Activated B cell treated with CpG ODN at 0.5 μM for 24 hours (primary cell): ENCODE data around the gene SUSD2. TPM values are rescaled to one million over a fixed set of nuclear protein-coding genes. Genes with fewer than 3 reads are reported as not detected.

Experiments used
- ATAC-seq: fragments of 200-7000 bp; cut with Tn5 transposase; one replicate; pipeline ENCODE4 v1.10.0; 2021; ENCODE audit warnings: low read depth, mild to moderate bottlenecking, moderate library complexity
- CTCF ChIA-PET: fragments of 350-600 bp; sonication (Branson Sonifier 250); formaldehyde crosslinking; loops from one replicate; lab custom pipeline; 2021; ENCODE audit warnings: antibody characterized with exemption; lab: Charles Lee
- POLR2A ChIA-PET: fragments of 350-600 bp; sonication (Branson Sonifier 250); formaldehyde crosslinking; loops from one replicate; lab custom pipeline; 2021; ENCODE audit warnings: antibody characterized with exemption; lab: Charles Lee
- DNase-seq: peaks from one replicate; pipeline ENCODE4 v3.0.0; 2022
- H3K27ac Mint-ChIP-seq: one replicate; pipeline ENCODE4 v1.8.0; 2020; ENCODE audit warnings: mixed read lengths
- H3K27me3 Mint-ChIP-seq: one replicate; pipeline ENCODE4 v1.8.0; 2021; ENCODE audit warnings: mixed read lengths
- H3K36me3 Mint-ChIP-seq: one replicate; pipeline ENCODE4 v1.8.0; 2021; ENCODE audit warnings: low read depth, mixed read lengths
- H3K4me1 Mint-ChIP-seq: one replicate; pipeline ENCODE4 v1.8.0; 2021; ENCODE audit warnings: mixed read lengths
- H3K4me3 Mint-ChIP-seq: one replicate; pipeline ENCODE4 v1.8.0; 2020; ENCODE audit warnings: mild to moderate bottlenecking, mixed read lengths
- H3K9me3 Mint-ChIP-seq: one replicate; pipeline ENCODE4 v1.8.0; 2020; ENCODE audit warnings: mixed read lengths
- CTCF ChIP-seq: fragments of 200-600 bp; IDR thresholded peaks from one replicate; pipeline ENCODE4 v1.8.0; 2022; ENCODE audit warnings: antibody characterized with exemption, mild to moderate bottlenecking
- intact Hi-C: fragments of 100-400 bp; cut with micrococcal nuclease; formaldehyde crosslinking; loops from one replicate; pipeline ENCODE4 v1.15.1; 2024
- total RNA-seq: library from RNA; stranded (reverse); gene quantifications from 2 replicates; pipeline ENCODE4 v1.2.3, GENCODE V29; 2022

Gene SUSD2
- total RNA-seq, 1 donor from 2014 or later: 0.93 TPM

DNA sequence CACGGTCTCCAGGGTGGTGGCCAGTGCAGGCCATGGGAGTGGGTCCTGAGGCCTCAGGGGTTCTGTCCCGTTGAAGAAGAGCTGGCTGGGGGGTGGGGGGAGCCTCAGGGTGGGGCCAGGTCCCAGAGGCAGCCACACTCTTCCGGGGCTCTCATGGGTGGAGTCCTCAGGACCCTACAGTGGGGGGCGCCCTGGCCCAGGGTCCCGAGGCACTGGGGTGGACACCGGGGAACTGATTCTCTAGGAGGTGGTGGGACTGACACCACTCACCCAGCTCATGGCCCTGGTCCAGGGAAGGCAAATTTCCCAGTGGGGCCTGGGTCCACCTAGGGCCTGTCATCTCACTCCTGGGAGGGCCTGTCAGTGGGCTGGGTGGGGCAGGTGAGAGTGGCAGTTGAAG, 50.8 kb downstream of the SUSD2 start:
- no peak overlapping the region for H3K27ac Mint-ChIP-seq
- no peak for ATAC-seq
- DNase-seq: no peak
- no peaks in the 10 kb centered on the region for H3K9me3 Mint-ChIP-seq
- TF ChIP-seq CTCF: no peak
- no peaks in the 10 kb centered on the region for H3K4me1 Mint-ChIP-seq
- no peaks in the 10 kb centered on the region for H3K36me3 Mint-ChIP-seq
- ChIA-PET POLR2A (interaction anchor here (1.0 kb wide), 1 partner anchor 75 kb away, joined by 3 read pairs; no protein-coding TSS in a partner anchor), CTCF (interaction anchor here (2.2 kb wide), 1 partner anchor 42 kb away, joined by 9 read pairs; no protein-coding TSS in a partner anchor)
- intact Hi-C loops: no loop called here
- no peak overlapping the region for H3K4me3 Mint-ChIP-seq
- H3K27me3 Mint-ChIP-seq: no peaks in the 10 kb centered on the region

DNA sequence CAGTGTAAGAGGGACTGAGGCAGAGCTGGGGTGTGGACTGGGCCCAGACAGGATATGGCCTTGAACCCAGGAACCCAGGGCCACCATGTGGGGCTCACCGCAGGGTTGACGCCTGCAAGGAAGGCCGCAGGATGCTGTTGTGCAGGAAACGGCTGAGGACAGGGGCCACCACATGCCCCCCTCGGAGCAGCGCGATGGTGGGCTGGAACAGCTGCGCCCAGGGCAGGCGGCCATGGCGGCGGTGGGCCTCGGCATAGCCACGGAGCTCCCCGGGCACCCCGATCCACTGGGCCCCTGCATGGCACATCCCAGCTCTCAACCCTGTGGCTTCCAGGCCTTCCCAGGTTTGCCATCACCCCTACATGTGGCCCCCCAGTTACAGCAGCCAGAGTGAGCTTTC, 51.4 kb downstream of the SUSD2 start:
- H3K9me3 Mint-ChIP-seq: no peaks in the 10 kb centered on the region
- H3K4me1 Mint-ChIP-seq: no peaks in the 10 kb centered on the region
- DNase-seq: no peak
- CTCF ChIA-PET: no interaction called here
- TF ChIP-seq CTCF: no peak
- H3K27ac Mint-ChIP-seq: no peak overlapping the region
- no peak overlapping the region for H3K4me3 Mint-ChIP-seq
- POLR2A ChIA-PET: no interaction called here
- no peak for ATAC-seq
- H3K27me3 Mint-ChIP-seq: no peaks in the 10 kb centered on the region
- no peaks in the 10 kb centered on the region for H3K36me3 Mint-ChIP-seq
- intact Hi-C loops: no loop called here

DNA sequence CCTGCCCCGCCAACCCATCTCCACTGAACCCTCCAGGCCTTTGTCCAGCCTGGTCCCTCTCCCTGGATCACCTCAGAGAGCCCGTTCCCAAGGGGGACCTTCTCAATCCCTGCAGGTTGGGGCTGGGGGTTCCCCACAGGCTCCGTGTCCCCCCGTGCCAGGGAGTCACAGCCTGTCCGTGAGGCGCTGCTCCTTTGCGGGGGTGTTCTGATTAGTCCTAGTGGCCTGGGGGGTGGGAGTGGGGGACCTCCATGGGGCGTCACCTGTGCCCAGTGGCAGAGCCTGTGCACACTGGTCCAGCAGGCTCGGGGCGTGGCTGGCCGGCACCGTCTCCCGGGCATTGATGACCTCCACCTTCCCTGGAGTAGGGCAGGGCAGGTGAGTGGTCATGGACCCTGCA, 51.9 kb downstream of the SUSD2 start:
- H3K27me3 Mint-ChIP-seq: no peaks in the 10 kb centered on the region
- no peak overlapping the region for H3K27ac Mint-ChIP-seq
- intact Hi-C loops: no loop called here
- no peaks in the 10 kb centered on the region for H3K4me1 Mint-ChIP-seq
- DNase-seq: no peak
- H3K9me3 Mint-ChIP-seq: no peaks in the 10 kb centered on the region
- no peak for TF ChIP-seq CTCF
- ChIA-PET CTCF (no interaction called here), POLR2A (no interaction called here)
- ATAC-seq: no peak
- H3K4me3 Mint-ChIP-seq: no peak overlapping the region
- H3K36me3 Mint-ChIP-seq: no peaks in the 10 kb centered on the region

DNA sequence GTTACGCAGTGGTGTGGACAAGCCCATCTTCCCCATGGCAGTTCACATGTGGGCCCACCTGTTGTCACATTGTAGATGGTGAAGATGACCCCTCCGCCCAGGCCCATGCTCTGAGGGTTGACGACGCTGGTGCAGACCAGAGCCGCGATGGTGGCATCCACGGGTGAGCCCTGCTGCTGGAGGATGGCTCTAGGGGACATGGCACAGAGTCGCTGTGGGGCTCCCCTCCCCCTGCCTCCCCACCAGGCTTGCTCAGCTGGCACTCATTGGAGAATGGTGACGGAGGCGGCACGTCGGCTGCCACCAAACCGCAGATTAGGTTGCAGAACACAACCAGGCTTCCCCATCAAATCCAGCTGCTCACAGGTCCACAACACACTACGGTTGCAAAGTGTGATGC, 52.5 kb downstream of the SUSD2 start:
- no peaks in the 10 kb centered on the region for H3K27me3 Mint-ChIP-seq
- TF ChIP-seq CTCF: no peak
- CTCF ChIA-PET: no interaction called here
- no peak overlapping the region for H3K4me3 Mint-ChIP-seq
- H3K36me3 Mint-ChIP-seq: no peaks in the 10 kb centered on the region
- intact Hi-C loops: no loop called here
- no peaks in the 10 kb centered on the region for H3K4me1 Mint-ChIP-seq
- DNase-seq (no peak), ATAC-seq (no peak)
- no peak overlapping the region for H3K27ac Mint-ChIP-seq
- H3K9me3 Mint-ChIP-seq: no peaks in the 10 kb centered on the region
- POLR2A ChIA-PET: no interaction called here

DNA sequence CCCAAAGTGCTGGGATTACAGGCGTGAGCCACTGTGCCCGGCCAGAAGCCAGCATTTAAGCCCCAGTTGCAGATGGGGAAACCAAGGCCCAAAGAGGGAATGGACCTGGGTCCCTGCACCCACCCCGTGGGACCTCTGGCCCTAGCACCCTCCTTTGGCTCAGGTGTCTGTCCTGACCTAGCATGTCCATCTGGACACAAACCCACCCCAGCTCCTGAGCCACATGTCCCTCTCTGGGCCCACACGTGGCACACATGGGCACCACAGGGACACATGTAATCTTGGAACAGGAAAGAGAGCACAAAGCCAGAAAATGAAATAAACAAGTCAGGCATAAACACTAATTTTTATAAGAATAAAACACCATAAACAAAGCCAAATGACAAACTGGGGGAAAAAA, 54.0 kb downstream of the SUSD2 start:
- intact Hi-C loops: no loop called here
- Mint-ChIP-seq H3K27ac (no peak overlapping the region), H3K4me1 (no peaks in the 10 kb centered on the region), H3K9me3 (no peaks in the 10 kb centered on the region), H3K36me3 (no peaks in the 10 kb centered on the region), H3K27me3 (no peaks in the 10 kb centered on the region), H3K4me3 (no peak overlapping the region)
- no peak for DNase-seq
- ChIA-PET POLR2A (no interaction called here), CTCF (no interaction called here)
- ATAC-seq: no peak
- TF ChIP-seq CTCF: no peak
